T-helper 22 cell (primary cell): Measurements from ENCODE around the gene CNIH2.
"Not testable (repeated sequence)": the region's sequence is repeated elsewhere in the genome, so short reads cannot be mapped to it uniquely, and the experiment has no call there.

Source experiments
- DNase-seq: peaks from one replicate; pipeline ENCODE4 v3.0.0-alpha.2; 2020; ENCODE audit warnings: low read depth

Gene CNIH2

GRCh38 chr11:66259956-66260355 lies 18.0 kb upstream of the CNIH2 start:
- no peak for DNase-seq

- no peak for DNase-seq
Measured at GRCh38 chr11:66261578-66261977, 16.4 kb upstream of the CNIH2 start.

GRCh38 chr11:66262191-66262590 lies 15.8 kb upstream of the CNIH2 start:
- no peak for DNase-seq

- DNase-seq = no peak
Measured at GRCh38 chr11:66262696-66263095, 15.3 kb upstream of the CNIH2 start.

GRCh38 chr11:66263231-66263630 lies 14.7 kb upstream of the CNIH2 start:
- DNase-seq = no peak

- DNase-seq = no peak
Measured at GRCh38 chr11:66263785-66264184, 14.2 kb upstream of the CNIH2 start.

GRCh38 chr11:66264383-66264782 lies 13.6 kb upstream of the CNIH2 start:
- DNase-seq = no peak

- DNase-seq = no peak
Measured at GRCh38 chr11:66264914-66265313, 13.1 kb upstream of the CNIH2 start.

- DNase-seq = no peak
Measured at GRCh38 chr11:66265531-66266377, 12.2 kb upstream of the CNIH2 start.

GRCh38 chr11:66266378-66267038 lies 11.5 kb upstream of the CNIH2 start:
- DNase-seq = no peak

GRCh38 chr11:66267039-66267378 lies 11.0 kb upstream of the CNIH2 start:
- no peak for DNase-seq

GRCh38 chr11:66267379-66268243 lies 10.4 kb upstream of the CNIH2 start:
- peak; percentile 81 for DNase-seq

GRCh38 chr11:66268244-66268951 lies 9.6 kb upstream of the CNIH2 start, which contains the start of gene RAB1B:
RAB1B (plus strand) TSS chr11:66268639; CDS start chr11:66268680, 41 bp downstream.
- DNase-seq = peak; percentile 99

GRCh38 chr11:66268952-66269905 lies 8.7 kb upstream of the CNIH2 start:
- no peak for DNase-seq

GRCh38 chr11:66271816-66272215 lies 6.2 kb upstream of the CNIH2 start:
- no peak for DNase-seq

GRCh38 chr11:66272596-66272995 lies 5.4 kb upstream of the CNIH2 start:
- DNase-seq = no peak

- no peak for DNase-seq
Measured at GRCh38 chr11:66274219-66274618, 3.8 kb upstream of the CNIH2 start.

- no peak for DNase-seq
Measured at GRCh38 chr11:66275396-66275795, 2.6 kb upstream of the CNIH2 start.

GRCh38 chr11:66275984-66276612 lies 1.9 kb upstream of the CNIH2 start:
- DNase-seq = no peak

- not testable (repeated sequence) for DNase-seq
Measured at GRCh38 chr11:66276619-66277018, 1.4 kb upstream of the CNIH2 start.
